Memory B cell (primary cell): ENCODE results near the gene NME4.
"Not testable (repeated sequence)": the region's sequence is repeated elsewhere in the genome, so short reads cannot be mapped to it uniquely, and the experiment has no call there.

Experiments
- ATAC-seq: fragments of 150-1000 bp; cut with Tn5 transposase; 2 replicates; pipeline ENCODE4 v1.10.0; 2021; ENCODE audit warnings: low read depth, mild to moderate bottlenecking, moderate library complexity
- DNase-seq, 2 donors: peaks; one replicate each; pipeline ENCODE4 v3.0.0; 2022; ENCODE audit warnings: low spot score in 2 of 2
- H3K27ac Mint-ChIP-seq: one replicate; pipeline ENCODE4 v1.8.0; 2022; ENCODE audit warnings: mild to moderate bottlenecking, moderate library complexity, mixed read lengths
- H3K27me3 Mint-ChIP-seq: one replicate; pipeline ENCODE4 v1.8.0; 2022; ENCODE audit warnings: mixed read lengths
- H3K36me3 Mint-ChIP-seq: one replicate; pipeline ENCODE4 v1.8.0; 2022; ENCODE audit warnings: mild to moderate bottlenecking, mixed read lengths
- H3K4me1 Mint-ChIP-seq: one replicate; pipeline ENCODE4 v1.8.0; 2022; ENCODE audit warnings: mixed read lengths
- H3K4me3 Mint-ChIP-seq: one replicate; pipeline ENCODE4 v1.8.0; 2022; ENCODE audit warnings: mild to moderate bottlenecking, moderate library complexity, mixed read lengths
- H3K9me3 Mint-ChIP-seq: one replicate; pipeline ENCODE4 v1.8.0; 2022; ENCODE audit warnings: mixed read lengths

NME4 gene

DNA sequence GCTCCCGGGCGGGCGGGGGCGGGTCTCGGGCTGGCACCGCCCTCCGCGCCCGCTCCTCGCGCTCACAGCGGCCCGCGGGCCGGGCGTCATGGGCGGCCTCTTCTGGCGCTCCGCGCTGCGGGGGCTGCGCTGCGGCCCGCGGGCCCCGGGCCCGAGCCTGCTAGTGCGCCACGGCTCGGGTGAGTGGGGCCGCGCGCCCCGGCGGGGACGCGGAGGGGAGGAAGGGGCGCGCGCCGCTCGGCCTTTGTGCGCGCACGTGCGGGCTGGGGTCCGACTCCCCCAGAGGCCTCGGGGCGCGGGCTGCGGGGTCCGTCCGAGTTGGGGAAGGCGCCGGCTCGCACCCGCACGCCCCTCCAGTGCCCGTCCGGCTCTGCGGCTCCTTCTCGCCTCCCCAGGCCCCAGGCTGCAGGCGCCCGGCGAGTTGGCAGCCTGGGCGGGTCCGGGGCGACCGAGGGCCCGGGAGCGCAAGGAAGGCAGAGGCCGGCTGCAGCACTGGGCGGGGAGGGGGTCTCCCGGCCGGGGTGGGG, at the start of gene NME4:
TSS of gene NME4 (plus strand) at position 65 of the 527 bp plus-strand sequence. CDS start at position 89, 24 bp downstream.
- peaks cover 22% of the 10 kb centered on the region for H3K4me1 Mint-ChIP-seq
- no peaks in the 10 kb centered on the region for H3K9me3 Mint-ChIP-seq
- ATAC-seq (peak; percentile 5), DNase-seq (peak in 1 of 2 donors; percentile 42)
- H3K27me3 Mint-ChIP-seq: no peaks in the 10 kb centered on the region
- H3K27ac Mint-ChIP-seq: peak within 1 kb of the TSS; percentile 72
- peak within 1 kb of the TSS; percentile 93 for H3K4me3 Mint-ChIP-seq
- no peaks in the 10 kb centered on the region for H3K36me3 Mint-ChIP-seq

DNA sequence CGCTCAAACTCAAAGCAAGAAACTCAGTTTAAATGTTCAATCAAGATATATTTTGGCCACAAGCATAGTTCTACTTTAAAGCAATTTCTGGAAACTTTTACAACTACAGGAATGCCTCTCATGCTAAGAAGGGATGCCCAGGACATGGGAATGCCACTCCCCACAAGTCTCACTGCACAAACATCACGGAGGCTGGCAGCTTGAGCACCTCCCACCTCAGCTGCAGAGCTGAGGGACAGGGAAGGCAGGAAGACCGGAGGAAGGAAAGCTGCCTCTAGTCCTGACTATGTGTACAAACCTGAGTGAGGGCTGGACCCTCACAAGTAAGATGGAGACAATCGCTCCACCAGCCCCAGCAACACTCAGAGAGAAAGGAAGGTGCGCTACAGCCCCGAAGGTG, 49.8 kb upstream of the NME4 start:
- ATAC-seq: no peak
- Mint-ChIP-seq H3K9me3 (no peaks in the 10 kb centered on the region), H3K36me3 (peaks cover 16% of the 10 kb centered on the region), H3K4me3 (no peak overlapping the region), H3K27ac (no peak overlapping the region), H3K27me3 (no peaks in the 10 kb centered on the region), H3K4me1 (peaks cover 25% of the 10 kb centered on the region)
- DNase-seq: no peak

DNA sequence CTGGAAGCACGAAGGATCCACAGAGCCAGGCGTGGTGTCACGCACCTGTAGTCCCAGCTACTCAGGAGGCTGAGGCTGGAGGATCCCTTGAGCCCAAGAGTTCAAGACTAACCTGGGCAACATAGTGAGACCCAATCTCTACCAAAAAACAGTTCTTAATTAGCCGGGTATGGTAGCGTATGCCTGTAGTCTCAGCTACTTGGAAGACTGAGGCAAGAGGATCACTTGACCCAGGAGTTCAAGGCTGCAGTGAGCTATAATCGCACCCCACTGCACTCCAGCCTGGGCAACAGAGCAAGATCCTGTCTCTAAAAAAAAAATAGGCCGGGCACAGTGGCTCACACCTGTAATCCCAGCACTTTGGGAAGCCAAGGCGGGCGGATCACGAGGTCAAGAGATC, 48.5 kb upstream of the NME4 start:
- not testable (repeated sequence) for H3K9me3 Mint-ChIP-seq, ATAC-seq, H3K27me3 Mint-ChIP-seq, H3K4me3 Mint-ChIP-seq, H3K27ac Mint-ChIP-seq, DNase-seq
- Mint-ChIP-seq H3K4me1 (peaks cover 17% of the 10 kb centered on the region), H3K36me3 (peaks cover 14% of the 10 kb centered on the region)

DNA sequence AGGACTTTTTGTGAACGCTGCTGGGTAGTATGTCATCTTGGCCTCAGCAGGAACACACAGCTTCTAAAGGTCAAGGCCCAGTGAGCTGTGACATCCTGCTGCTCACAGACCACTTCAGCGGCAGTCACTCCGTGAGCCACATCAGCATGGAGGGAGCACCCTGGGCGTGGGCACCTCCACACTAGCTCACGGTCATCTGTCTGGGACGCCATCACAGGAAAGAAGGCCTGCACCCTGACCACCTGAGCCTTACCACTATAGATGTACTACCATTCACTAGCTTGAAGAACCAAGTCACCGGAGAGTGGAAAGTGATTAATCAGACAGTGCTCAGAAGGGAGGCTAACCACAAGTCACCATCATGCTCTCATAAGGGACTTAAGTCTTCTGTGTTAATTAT, 47.8 kb upstream of the NME4 start:
- ATAC-seq (no peak), DNase-seq (no peak)
- Mint-ChIP-seq H3K9me3 (no peaks in the 10 kb centered on the region), H3K27me3 (no peaks in the 10 kb centered on the region), H3K36me3 (peaks cover 11% of the 10 kb centered on the region), H3K27ac (no peak overlapping the region), H3K4me3 (peak overlapping the region; percentile 11), H3K4me1 (peaks cover 17% of the 10 kb centered on the region)

DNA sequence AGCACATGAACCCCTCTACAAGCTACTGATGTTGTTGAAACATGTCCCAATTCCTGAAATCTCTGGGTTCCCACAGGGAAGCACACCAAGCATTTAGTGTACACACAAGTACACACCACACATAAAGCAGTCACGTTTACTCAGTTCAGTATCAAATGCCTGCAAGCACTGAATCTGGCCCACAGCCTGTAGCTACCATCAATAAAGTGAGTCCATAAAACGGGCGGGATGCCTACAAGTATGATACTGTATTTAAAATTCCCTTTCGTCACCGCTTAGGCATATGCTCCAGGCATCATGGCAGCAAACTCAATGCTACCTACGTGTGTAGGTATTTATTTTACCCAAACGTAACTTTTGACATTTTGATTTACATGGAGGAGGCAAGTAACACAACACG, 46.8 kb upstream of the NME4 start:
- DNase-seq (no peak), ATAC-seq (no peak)
- H3K27me3 Mint-ChIP-seq: no peaks in the 10 kb centered on the region
- no peaks in the 10 kb centered on the region for H3K9me3 Mint-ChIP-seq
- no peak overlapping the region for H3K4me3 Mint-ChIP-seq
- H3K27ac Mint-ChIP-seq: no peak overlapping the region
- H3K36me3 Mint-ChIP-seq: peaks cover 6% of the 10 kb centered on the region
- H3K4me1 Mint-ChIP-seq: peaks cover 17% of the 10 kb centered on the region

DNA sequence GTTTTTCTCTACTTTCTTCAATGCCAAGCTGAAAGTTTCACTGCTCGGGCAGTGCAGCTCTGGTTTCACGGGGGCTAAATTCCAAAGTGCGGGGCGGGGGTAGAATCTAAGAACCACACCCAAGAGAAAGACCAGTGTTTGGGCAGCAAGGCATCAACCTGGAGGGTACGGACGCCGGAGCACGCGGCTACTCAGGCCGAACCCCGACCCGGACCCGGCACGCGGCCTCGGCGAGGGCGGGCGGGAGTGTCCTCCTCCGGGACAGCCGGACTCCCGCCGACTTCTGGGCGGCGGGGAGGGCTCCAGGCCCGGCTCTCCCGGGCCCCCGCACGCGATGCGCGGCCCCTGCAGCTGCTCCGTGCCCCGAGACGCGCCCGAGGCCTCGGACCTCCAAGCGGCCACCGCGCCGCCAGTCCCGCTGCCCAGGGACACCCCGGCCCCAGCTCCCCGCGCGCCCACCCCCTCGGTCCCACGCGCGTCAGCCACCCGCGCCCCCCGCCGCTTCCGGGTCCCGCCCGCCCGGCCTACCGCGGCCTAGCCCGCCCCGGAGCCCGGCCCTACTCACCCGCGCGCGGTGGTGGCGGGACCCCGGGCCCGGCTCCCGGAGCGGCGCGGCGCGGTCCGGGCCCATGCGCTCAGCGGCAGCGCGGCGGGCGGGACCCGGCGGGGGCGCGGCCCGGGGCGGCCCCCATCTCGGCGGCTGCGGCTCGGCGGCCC, 45.0 kb upstream of the NME4 start:
- Mint-ChIP-seq H3K9me3 (no peaks in the 10 kb centered on the region), H3K36me3 (peaks cover 5% of the 10 kb centered on the region), H3K4me3 (peak overlapping the region; percentile 81), H3K27me3 (no peaks in the 10 kb centered on the region), H3K27ac (no peak overlapping the region), H3K4me1 (peaks cover 16% of the 10 kb centered on the region)
- no peak for DNase-seq
- peak; percentile 28 for ATAC-seq

DNA sequence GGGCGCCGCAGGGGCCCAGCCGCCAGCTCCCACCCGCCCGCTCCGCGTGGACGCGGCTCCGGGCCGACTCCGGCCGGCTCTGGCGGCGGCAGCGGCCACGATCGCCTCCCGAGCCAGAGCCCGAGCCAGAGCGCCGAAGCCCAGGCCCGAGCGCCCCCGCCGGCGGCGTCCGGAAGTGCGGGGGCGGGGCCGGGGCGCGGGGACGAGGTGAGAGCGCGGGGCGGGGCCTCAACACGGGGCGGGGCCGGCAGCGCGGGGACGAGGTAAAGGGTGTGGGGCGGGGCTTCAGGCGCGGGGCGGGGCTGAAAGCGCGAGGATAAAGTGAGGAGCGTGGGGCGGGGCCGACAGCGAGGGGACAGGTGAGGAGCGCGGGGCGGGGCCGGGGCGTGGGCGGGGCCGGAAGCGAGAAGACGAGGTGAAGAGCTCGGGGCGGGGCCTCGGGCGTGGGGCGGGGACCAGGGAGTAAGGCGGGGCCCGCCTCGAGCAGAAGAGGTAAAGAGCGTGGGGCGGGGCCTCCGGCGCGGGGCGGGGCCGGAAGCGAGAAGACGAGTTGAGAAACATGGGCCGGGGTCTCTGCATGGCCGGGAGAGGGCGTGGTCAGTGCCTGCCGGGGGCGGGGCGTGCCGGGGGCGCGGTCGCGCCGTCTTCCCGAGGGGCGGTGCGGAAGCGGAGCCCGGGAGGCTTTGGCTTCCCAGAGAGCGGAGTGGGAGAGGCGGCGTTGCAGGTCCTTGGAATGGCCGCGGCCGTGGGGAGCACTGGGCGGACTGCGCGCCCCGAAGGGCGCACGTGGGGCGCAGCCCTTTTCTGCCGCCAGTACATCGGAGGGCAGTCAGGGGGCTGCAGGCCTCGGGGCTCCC, 44.2 kb upstream of the NME4 start, which contains the start of gene AXIN1:
TSS of gene AXIN1 (minus strand) at position 177 of the 857 bp plus-strand sequence. CDS start 5,698 bp downstream, outside the sequence.
- no peaks in the 10 kb centered on the region for H3K27me3 Mint-ChIP-seq
- peak; percentile 97 to 99 for DNase-seq
- no peaks in the 10 kb centered on the region for H3K9me3 Mint-ChIP-seq
- peak; percentile 81 for ATAC-seq
- peaks cover 10% of the 10 kb centered on the region for H3K4me1 Mint-ChIP-seq
- H3K4me3 Mint-ChIP-seq: peak within 1 kb of the TSS; percentile 81
- peaks cover 2% of the 10 kb centered on the region for H3K36me3 Mint-ChIP-seq
- no peak within 1 kb of the TSS for H3K27ac Mint-ChIP-seq

DNA sequence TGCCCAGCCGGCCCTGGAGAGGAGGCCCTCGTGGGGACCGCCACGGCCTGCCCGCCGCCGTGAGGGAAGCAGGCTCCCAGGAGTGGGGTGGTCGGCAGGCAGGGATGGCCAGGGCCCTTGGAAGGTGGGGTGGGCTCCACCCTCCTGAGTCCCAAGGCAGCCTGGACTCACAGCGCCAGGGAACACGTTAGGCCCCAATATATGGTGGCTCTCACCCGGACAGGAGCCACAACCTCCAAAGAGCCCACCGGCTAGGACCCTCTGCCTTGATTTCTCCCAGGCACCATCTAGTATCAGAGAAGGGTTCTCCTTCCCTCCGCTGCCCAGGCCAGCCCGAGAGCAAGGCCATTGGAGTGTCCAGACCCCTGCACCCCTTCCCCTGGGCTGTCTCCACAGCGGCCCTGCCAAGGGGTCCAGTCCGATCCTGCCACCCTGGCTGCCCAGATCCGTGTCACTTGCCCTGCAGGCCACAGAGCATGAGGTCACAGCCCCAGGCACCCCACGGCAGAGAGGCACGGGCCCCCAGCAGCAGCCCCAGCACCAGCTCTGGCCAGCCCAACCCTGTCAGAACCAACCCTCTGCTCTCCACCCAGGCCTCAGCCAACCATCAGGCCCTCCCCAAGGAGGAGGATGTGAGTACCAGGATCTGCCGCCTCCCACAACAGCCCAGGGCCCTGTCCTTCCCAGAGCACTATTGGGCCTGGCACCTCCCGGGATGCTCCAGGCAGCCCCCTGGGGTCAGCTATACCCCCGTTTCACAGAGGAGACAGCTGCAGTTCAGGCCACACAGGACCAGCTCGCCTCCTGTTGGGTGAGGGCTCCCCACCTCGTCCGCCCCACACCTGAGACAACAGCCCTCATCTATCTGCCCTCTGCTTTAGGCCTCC, 43.4 kb upstream of the NME4 start:
- DNase-seq: no peak
- peaks cover 2% of the 10 kb centered on the region for H3K36me3 Mint-ChIP-seq
- no peaks in the 10 kb centered on the region for H3K27me3 Mint-ChIP-seq
- H3K9me3 Mint-ChIP-seq: no peaks in the 10 kb centered on the region
- H3K27ac Mint-ChIP-seq: no peak overlapping the region
- ATAC-seq: no peak
- H3K4me1 Mint-ChIP-seq: peaks cover 7% of the 10 kb centered on the region
- peak overlapping the region; percentile 39 for H3K4me3 Mint-ChIP-seq

DNA sequence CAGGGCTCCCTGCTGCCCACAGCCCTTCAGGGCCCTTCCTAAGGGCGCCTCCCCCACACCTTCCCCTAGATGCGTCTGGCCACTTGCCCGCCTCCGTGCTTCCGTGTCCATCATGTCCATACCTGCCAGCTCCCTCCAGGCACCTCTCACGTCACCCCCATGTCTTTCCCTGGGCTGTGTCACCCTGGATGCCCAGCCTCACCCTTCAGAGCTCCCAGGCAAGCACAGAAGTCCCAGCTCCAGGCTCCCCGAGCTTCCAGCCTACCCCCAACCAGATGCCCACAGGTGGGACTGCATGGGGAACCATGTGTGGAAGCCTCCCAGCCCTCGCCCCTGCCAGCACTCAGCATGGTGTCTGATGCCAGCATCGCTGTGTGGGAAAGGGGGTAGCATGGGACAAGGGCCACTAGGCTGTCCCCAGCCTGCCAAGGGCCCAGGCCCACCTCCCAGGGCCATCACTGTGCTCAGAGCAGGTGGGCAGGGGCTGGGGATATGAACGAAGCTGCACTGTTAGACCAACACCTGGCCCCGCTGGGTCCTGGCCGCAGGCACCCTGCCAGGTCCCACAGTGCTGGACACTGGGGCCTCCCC, 42.6 kb upstream of the NME4 start:
- ATAC-seq: no peak
- H3K27ac Mint-ChIP-seq: no peak overlapping the region
- peaks cover 2% of the 10 kb centered on the region for H3K36me3 Mint-ChIP-seq
- no peak for DNase-seq
- peak overlapping the region; percentile 39 for H3K4me3 Mint-ChIP-seq
- H3K27me3 Mint-ChIP-seq: no peaks in the 10 kb centered on the region
- H3K9me3 Mint-ChIP-seq: no peaks in the 10 kb centered on the region
- peaks cover 3% of the 10 kb centered on the region for H3K4me1 Mint-ChIP-seq

DNA sequence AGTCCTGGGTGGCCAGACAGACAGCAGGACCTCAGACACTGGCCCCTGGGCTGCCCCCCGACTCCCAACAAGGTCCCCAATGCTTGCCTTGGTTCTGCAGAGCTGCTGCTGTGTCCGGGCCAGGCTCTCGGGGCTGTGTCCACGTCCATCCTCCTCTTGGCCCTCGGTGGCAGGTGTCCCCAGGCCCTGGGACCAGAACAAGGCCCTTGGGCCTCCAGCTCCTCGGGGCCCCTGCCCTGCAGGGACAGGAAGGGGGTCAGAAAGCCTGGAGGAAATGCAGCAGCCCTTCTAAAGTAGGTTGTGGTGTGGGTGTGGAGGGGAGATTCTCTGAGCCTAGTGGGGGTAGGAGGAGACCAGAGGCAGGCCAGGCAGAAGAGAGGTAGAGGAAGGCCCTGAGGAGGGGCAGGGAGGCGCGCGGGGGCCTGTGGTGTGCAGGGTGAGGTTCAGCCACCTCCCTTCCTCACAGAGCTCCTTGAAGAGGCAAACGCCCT, 42.0 kb upstream of the NME4 start:
- ATAC-seq: no peak
- Mint-ChIP-seq H3K27me3 (no peaks in the 10 kb centered on the region), H3K9me3 (no peaks in the 10 kb centered on the region), H3K36me3 (peaks cover 2% of the 10 kb centered on the region), H3K27ac (no peak overlapping the region), H3K4me1 (no peaks in the 10 kb centered on the region), H3K4me3 (no peak overlapping the region)
- DNase-seq: no peak

DNA sequence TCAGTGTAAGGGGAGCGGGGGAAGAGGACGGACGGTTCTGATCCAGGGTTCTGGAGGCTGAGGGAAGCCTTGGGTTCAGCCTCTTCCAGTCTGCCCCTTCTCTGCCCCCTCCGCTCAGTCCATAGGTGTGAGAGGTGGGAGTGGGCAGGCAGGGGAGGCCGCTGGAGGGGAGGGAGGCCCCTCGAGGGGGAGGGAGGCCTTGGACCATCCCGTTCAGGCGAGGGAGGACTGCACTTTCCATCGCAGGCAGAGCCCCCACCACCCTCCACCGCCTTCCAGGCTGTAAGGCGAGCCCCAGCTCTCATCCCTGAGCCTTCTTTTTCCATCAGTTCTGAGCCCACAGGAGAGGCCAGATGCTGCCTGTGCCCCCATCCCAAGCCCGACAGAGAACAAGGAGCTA, 40.3 kb upstream of the NME4 start:
- no peak for DNase-seq
- no peak for ATAC-seq
- Mint-ChIP-seq H3K36me3 (no peaks in the 10 kb centered on the region), H3K27me3 (no peaks in the 10 kb centered on the region), H3K4me3 (no peak overlapping the region), H3K4me1 (no peaks in the 10 kb centered on the region), H3K27ac (no peak overlapping the region), H3K9me3 (no peaks in the 10 kb centered on the region)

DNA sequence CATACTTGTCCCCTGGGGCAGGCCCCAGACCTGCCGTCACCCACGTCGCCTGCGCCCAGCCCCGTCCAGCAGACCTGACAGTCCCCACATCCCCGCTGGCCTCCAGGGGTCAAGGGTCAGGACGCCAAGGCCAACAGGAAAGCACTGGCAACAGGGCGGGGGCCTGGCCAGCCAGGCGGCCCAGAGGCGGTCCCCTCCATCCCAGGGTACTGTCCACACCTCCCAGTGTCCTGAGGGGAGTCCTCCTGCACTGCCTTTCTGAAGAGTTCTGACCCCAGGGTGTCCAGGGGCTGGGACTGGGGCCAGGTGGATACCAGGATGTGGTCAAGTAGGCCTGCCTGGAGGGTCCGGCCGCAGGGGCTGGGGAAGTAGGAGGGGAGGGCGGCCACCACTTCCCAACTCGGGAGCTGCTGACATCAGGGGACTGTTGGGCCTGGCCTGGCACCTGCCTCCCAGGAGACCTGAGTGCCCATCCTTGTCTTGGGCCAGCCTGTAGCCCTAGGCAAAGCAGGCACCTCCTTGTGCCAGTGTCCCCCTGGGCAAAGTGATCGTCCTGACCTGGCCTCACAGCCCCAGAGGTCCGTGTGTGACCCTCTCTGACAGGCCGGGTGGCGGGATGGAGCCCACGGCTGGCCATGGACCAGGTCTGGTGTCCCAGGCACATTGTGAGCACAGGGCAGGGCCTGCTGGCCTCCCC, 37.8 kb upstream of the NME4 start:
- H3K9me3 Mint-ChIP-seq: no peaks in the 10 kb centered on the region
- H3K27me3 Mint-ChIP-seq: peaks cover 10% of the 10 kb centered on the region
- no peak overlapping the region for H3K4me3 Mint-ChIP-seq
- DNase-seq: no peak
- no peak overlapping the region for H3K27ac Mint-ChIP-seq
- no peaks in the 10 kb centered on the region for H3K36me3 Mint-ChIP-seq
- peaks cover 5% of the 10 kb centered on the region for H3K4me1 Mint-ChIP-seq
- no peak for ATAC-seq
